Thymus (tissue), 14 donors: ENCODE measurements around the gene GARIN5B. TPM values are rescaled to one million over a fixed set of nuclear protein-coding genes. Genes with fewer than 3 reads are reported as not detected.
"Not testable (repeated sequence)": the region's sequence is repeated elsewhere in the genome, so short reads cannot be mapped to it uniquely, and the experiment has no call there.

Experiments
- DNase-seq, 9 donors: peaks; one replicate each; pipeline ENCODE4 v3.0.0-alpha.2; 2013; ENCODE audit warnings: low spot score in 9 of 9, low read depth in 6 of 9, missing footprints in 1 of 9
- H3K27ac ChIP-seq, 2 donors: one replicate each; pipeline ENCODE4 v1.5.1; 2013; ENCODE audit warnings: control low read depth in 1 of 2, low read depth in 1 of 2, low read length in 1 of 2, mild to moderate bottlenecking in 1 of 2, moderate library complexity in 1 of 2
- H3K27me3 ChIP-seq, 2 donors: one replicate each; pipeline ENCODE4 v1.5.1; 2013; ENCODE audit warnings: low read length in 1 of 2; ENCODE audit not compliant: control insufficient read depth in 2 of 2, insufficient read depth in 1 of 2
- H3K36me3 ChIP-seq, 2 donors: one replicate each; pipeline ENCODE4 v1.5.1; 2013; ENCODE audit warnings: low read length in 1 of 2, mild to moderate bottlenecking in 1 of 2, moderate library complexity in 1 of 2; ENCODE audit not compliant: control insufficient read depth in 2 of 2, insufficient read depth in 2 of 2
- H3K4me1 ChIP-seq, 2 donors: one replicate each; pipeline ENCODE4 v1.5.1; 2013; ENCODE audit warnings: low read length in 2 of 2; ENCODE audit not compliant: control insufficient read depth in 2 of 2, insufficient read depth in 2 of 2
- H3K4me3 ChIP-seq, 2 donors: one replicate each; pipeline ENCODE4 v1.5.1; 2013; ENCODE audit warnings: low read length in 2 of 2, control low read depth in 1 of 2, mild to moderate bottlenecking in 1 of 2
- H3K9me3 ChIP-seq, 2 donors: one replicate each; pipeline ENCODE4 v1.5.1; 2013; ENCODE audit warnings: low read length in 1 of 2, mild to moderate bottlenecking in 1 of 2; ENCODE audit not compliant: control insufficient read depth in 2 of 2, insufficient read depth in 1 of 2
- WGBS: extraction: QIAGEN DNeasy Blood & Tissue Kit; methylation state at CpG from one replicate; pipeline ENCODE4 v1.1.7; 2013; 5-methylcytosine and 5-hydroxymethylcytosine counted together
- long read RNA-seq, 10 donors: transcript quantifications; one replicate each; lab custom pipeline, GENCODE V29; 2026
- polyA plus RNA-seq: library from polyadenylated mRNA; stranded (reverse); fragments of 200-250 nt; gene quantifications from one replicate; pipeline ENCODE4 v1.2.3, GENCODE V29; 2013
- total RNA-seq: library from RNA; stranded (reverse); fragments of 120-200 nt; gene quantifications from one replicate; pipeline ENCODE4 v1.2.4, GENCODE V29; 2013
- donor health status: healthy.

The GARIN5B gene
- total RNA-seq (not detected), polyA plus RNA-seq (0.05 TPM)
- long read RNA-seq, donor 1, result 0 reads
- long read RNA-seq, donor 2, result 0 reads
- long read RNA-seq, donor 3, result 0 reads
- long read RNA-seq, donor 4, result 0 reads
- long read RNA-seq, donor 5, result 0 reads
- long read RNA-seq, donor 6, result 0 reads
- long read RNA-seq, donor 7, result 0 reads
- long read RNA-seq, donor 8, result 0 reads
- long read RNA-seq, donor 9, result 0 reads
- long read RNA-seq, donor 10, result 0 reads

DNA sequence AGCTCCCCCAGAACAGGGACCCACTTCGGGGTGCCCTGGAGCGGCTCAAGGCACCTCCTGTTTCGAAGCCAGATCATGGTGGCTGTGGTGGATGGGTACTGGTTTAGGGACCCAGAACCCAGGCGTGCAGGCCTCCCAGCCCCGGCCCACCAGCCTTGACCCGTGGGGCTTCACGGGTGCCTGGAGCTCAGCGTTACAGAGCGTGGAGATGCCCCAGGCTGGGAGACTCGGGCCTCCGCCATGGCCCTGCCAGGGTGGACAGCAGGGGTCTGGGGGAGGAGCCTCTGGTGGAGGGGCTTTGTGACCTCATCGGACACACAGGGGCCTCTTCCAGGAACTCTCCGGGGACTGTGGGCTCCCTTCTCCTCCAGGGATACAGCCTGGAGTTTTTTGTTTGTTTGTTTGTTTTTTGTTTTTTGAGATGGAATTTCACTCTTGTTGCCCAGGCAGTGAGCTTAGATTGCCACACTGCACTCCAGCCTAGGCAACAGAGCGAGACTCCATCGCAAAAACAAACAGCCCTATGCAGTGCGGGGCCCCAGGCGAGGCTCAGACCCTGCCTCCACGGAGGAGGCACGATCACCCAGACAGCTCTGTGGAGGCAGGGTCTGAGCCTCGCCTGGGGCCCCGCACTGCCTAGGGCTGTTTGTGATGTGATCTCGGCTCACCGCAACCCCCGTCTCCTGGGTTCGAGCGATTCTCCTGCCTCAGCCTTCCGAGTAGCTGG lies at the start of gene GARIN5B:
Gene GARIN5B, minus strand, starts transcription at position 271 of the 727 bp plus-strand sequence. Its CDS starts 194 bp downstream, at position 77.
- Histone ChIP-seq H3K27ac (no peak within 1 kb of the TSS), H3K9me3 (no peaks in the 10 kb centered on the region), H3K27me3 (peaks cover 3 to 63% of the 10 kb centered on the region in 2 donors), H3K4me1 (no peaks in the 10 kb centered on the region), H3K4me3 (no peak within 1 kb of the TSS), H3K36me3 (no peaks in the 10 kb centered on the region)
- no peak for DNase-seq
- 95% methylated on average over 27 of the region's 27 CpGs for WGBS

DNA sequence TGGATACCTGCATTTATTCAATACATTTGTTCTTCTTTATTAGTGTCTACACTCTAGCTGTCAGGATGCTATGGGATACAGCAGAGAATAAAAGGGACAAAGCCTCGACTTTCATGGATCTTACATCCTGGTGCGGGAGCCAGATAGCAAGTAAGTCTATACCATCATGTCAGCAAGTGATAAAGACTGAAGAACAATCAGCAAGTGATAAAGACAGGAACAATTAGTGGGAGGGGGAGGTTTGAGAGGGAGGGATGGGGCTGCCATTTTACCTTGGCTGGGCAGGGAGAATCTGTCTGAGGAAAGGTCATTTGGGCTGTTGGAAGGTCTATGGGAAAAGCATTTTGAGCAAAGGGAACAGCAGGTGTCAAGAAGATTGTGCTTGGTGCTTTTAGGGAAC lies 47.1 kb upstream of the GARIN5B start:
- peaks cover 17 to 26% of the 10 kb centered on the region in 2 donors for H3K4me1 ChIP-seq
- DNase-seq, result no peak
- H3K9me3 ChIP-seq, result peaks cover 1 to 18% of the 10 kb centered on the region in 2 donors
- over 99% methylated on average over 2 of the region's 2 CpGs for WGBS
- H3K27ac ChIP-seq, result no peak overlapping the region
- H3K36me3 ChIP-seq, result peaks cover 5 to 16% of the 10 kb centered on the region in 2 donors
- H3K4me3 ChIP-seq, result no peak overlapping the region
- no peaks in the 10 kb centered on the region for H3K27me3 ChIP-seq

DNA sequence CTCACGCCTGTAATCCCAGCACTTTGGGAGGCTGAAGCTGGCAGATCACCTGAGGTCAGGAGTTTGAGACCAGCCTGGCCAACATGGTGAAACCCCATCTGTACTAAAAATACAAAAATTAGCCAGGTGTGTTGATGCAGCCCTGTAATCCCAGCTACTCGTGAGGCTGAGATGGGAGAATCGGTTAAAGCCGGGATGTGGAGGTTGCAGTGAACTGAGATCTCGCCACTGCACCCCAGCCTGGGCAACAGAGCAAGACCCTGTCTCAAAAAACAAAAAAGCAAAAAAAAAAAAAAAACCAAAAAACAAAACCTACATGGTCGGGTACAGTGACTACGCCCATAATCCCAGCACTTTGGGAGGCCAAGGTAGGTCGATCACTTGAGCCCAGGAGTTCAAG lies 46.1 kb upstream of the GARIN5B start:
- Histone ChIP-seq H3K9me3 (peaks cover 1 to 18% of the 10 kb centered on the region in 2 donors), H3K4me1 (peaks cover 17 to 26% of the 10 kb centered on the region in 2 donors), H3K36me3 (peaks cover 11 to 22% of the 10 kb centered on the region in 2 donors)
- DNase-seq, H3K4me3 ChIP-seq, H3K27me3 ChIP-seq, H3K27ac ChIP-seq: not testable (repeated sequence)
- 91% methylated on average over 8 of the region's 8 CpGs for WGBS

DNA sequence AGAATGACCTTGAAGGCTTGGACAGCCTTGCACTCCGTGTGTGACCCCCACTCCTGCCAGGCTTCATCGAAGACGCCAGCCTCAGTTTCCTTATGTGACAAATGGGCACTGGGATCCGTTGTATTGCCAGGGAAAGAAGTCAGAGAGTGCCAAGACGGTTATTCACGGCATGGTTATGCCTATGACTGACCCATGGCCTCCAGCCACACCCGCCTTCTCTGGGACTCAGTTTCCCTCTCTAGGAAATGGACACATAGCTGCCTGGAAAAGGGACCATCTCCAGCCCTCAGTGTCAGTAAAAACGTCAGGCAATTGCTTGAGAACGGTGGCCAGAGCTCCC lies 45.4 kb upstream of the GARIN5B start:
- peaks cover 1 to 18% of the 10 kb centered on the region in 2 donors for H3K9me3 ChIP-seq
- WGBS, result 72% methylated on average over 9 of the region's 9 CpGs
- DNase-seq, result no peak
- H3K4me1 ChIP-seq, result peaks cover 17 to 26% of the 10 kb centered on the region in 2 donors
- no peaks in the 10 kb centered on the region for H3K27me3 ChIP-seq
- H3K4me3 ChIP-seq, result peak overlapping the region; percentile 36 to 43
- H3K36me3 ChIP-seq, result peaks cover 16 to 26% of the 10 kb centered on the region in 2 donors
- peak overlapping the region; percentile 95 to 99 for H3K27ac ChIP-seq

DNA sequence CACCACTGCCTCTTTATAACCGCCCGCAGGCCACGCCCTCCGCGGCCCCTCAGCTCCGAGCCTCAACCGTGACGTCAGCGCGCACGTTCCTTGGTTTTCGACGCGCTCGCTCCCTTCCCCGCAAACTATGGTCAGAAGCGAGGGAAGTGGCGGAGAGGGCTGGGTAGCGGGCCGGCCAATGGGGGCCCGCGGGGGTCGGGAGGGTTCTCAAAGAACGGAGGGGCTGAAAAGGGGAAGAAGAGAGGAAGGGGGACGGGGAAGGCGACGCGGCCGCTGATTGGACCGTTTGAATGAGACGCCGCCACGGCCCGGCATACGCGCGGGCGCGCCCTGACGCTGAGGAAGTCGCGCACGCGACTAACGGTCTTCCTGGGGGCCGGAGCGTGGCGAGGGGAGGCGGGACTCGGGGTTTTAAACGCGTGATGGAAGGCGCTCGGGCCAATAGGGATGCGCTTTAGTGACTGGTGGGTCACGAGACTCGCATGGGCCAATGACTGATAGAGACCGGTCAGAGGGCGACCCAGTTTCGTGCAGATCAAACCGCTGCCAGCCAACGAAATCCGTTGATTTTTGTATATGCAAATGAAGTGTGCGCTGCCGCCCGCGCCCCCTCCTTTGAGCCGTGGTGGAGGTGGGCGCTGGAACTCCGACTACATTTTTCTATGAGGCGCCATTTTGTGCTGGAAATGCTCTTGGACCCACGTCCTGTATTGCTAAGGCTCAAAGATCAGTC lies 44.9 kb upstream of the GARIN5B start:
- WGBS, result under 1% methylated on average over 72 of the region's 72 CpGs
- Histone ChIP-seq H3K9me3 (peaks cover 1 to 18% of the 10 kb centered on the region in 2 donors), H3K4me3 (peak overlapping the region; percentile 54 to 85), H3K27ac (peak overlapping the region; percentile 99 to 100), H3K36me3 (peaks cover 21 to 32% of the 10 kb centered on the region in 2 donors), H3K4me1 (peaks cover 17 to 26% of the 10 kb centered on the region in 2 donors), H3K27me3 (no peaks in the 10 kb centered on the region)
- DNase-seq, result peak; percentile 95 to 99 (median 98)

DNA sequence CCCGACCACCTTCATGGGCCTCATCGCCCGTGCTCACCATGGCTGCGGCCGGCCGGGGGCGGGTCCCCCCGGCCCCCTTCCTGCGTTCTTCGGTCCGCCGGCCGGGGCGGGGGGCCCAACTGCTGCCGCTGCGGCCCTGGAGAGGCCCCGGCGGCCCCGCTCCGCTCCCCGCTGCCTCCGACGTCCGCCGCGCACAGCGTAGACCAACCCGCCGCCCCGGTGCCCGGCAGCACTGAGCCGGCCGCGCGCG lies 44.4 kb upstream of the GARIN5B start, which contains the start of gene UBE2S:
Gene UBE2S, minus strand, starts transcription at position 239 of the 250 bp plus-strand sequence. Its CDS starts 199 bp downstream, at position 40.
- H3K36me3 ChIP-seq, result peaks cover 26 to 37% of the 10 kb centered on the region in 2 donors
- peaks cover 17 to 26% of the 10 kb centered on the region in 2 donors for H3K4me1 ChIP-seq
- H3K4me3 ChIP-seq, result peak within 1 kb of the TSS; percentile 69 to 85
- peak within 1 kb of the TSS; percentile 99 to 100 for H3K27ac ChIP-seq
- WGBS, result under 1% methylated on average over 36 of the region's 36 CpGs
- H3K27me3 ChIP-seq, result not testable (repeated sequence)
- H3K9me3 ChIP-seq, result peaks cover 1 to 18% of the 10 kb centered on the region in 2 donors
- DNase-seq, result peak in 1 of 9 donors; percentile 49

DNA sequence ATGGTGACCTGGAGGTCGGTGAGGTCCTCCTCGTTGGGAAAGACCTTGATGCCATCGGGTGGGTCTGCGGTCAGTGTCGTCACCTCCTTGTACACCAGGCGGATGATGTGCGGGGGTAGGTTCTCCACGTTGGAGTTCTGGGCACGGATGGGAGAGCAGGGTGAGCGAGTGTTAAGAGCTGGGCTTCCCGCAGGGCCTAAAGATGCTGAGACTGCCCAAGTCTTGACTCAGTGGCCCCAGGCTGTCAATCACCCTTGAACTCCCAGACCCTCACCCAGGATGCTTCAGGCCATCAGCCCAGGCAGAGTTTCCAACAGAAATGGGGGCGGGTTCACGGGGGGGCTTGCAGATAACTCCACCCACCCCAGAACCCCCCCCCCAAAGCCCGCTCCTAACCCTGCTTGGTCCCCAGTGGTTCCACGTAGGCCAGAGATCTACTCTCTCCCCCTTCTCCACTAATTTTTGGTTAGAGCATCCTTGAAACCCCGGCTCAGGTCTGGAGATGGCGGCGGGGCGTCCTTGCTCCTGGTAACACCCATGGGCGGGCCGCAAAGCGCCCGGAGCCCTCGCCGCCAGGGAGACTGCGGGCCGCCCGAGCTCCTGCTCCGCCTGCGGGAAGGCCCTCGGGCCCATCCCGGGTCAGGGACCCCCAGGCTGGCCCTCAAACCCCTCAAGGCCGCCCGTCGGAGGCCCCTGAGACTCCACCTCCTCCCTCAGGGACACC lies 43.9 kb upstream of the GARIN5B start:
- Histone ChIP-seq H3K27me3 (no peaks in the 10 kb centered on the region), H3K36me3 (peaks cover 31 to 42% of the 10 kb centered on the region in 2 donors), H3K27ac (peak overlapping the region; percentile 85 to 100), H3K9me3 (peaks cover 1 to 18% of the 10 kb centered on the region in 2 donors), H3K4me1 (peaks cover 17 to 26% of the 10 kb centered on the region in 2 donors), H3K4me3 (peak overlapping the region; percentile 69 to 85)
- DNase-seq, result peak in 4 of 9 donors; percentile 18 to 39 (median 31)
- WGBS, result 17% methylated on average over 35 of the region's 35 CpGs

DNA sequence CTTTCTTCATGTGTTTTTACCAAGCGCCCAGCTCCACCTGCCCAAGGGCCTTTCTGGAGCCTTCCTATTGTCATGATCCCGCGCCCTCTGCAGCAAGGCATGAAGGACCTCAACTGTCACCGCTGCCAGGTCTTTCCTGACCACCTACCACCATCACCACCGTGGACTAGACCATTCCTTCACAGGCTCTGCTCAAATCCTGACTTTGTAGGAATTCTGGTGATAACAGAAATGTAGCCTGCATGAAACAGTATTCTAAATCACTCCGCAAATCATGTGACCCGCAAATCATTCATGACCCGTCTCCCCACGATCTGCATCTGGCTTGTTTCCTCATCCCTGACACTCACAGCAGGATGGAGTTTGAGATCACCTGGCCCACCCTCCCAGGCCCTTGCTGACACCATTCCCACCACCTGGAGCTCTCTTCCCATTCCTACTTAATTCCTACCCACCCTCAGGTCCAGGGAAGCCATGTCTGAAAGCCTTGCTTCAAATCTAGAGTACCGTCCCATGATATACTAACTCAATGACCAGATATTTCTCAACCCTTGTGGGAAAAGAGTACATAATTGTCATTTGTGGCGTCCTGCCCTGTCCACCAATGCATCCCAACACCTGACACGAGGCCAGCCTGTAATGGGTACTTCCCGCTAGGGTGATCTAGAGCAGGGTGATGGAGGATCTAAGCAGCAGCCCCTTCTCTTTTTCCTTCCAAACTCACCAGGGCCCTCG lies 43.2 kb upstream of the GARIN5B start:
- Histone ChIP-seq H3K27ac (no peak overlapping the region), H3K36me3 (peaks cover 38 to 46% of the 10 kb centered on the region in 2 donors), H3K27me3 (no peaks in the 10 kb centered on the region), H3K9me3 (peaks cover 1 to 18% of the 10 kb centered on the region in 2 donors), H3K4me1 (peaks cover 17 to 26% of the 10 kb centered on the region in 2 donors), H3K4me3 (peak overlapping the region; percentile 69 to 85)
- 91% methylated on average over 14 of the region's 14 CpGs for WGBS
- no peak for DNase-seq
